ENCODE results near the gene LRRN4CL.

The LRRN4CL gene

GRCh38 chr11:62645946-62646824 lies 43.1 kb downstream of the LRRN4CL start, which contains the start of gene GANAB:
TSS of gene GANAB (minus strand) at chr11:62646613. CDS start at chr11:62646599, 14 bp downstream.
- peak; percentile 87 to 97 for DNase-seq

- no peak for DNase-seq
Observed at GRCh38 chr11:62645671-62645945, 43.7 kb downstream of the LRRN4CL start.

- no peak for DNase-seq
Observed at GRCh38 chr11:62644220-62644619, 45.1 kb downstream of the LRRN4CL start.

Data from SW 1271 (cell line).